ENCODE data around the gene CSTB.

The CSTB gene

DNA sequence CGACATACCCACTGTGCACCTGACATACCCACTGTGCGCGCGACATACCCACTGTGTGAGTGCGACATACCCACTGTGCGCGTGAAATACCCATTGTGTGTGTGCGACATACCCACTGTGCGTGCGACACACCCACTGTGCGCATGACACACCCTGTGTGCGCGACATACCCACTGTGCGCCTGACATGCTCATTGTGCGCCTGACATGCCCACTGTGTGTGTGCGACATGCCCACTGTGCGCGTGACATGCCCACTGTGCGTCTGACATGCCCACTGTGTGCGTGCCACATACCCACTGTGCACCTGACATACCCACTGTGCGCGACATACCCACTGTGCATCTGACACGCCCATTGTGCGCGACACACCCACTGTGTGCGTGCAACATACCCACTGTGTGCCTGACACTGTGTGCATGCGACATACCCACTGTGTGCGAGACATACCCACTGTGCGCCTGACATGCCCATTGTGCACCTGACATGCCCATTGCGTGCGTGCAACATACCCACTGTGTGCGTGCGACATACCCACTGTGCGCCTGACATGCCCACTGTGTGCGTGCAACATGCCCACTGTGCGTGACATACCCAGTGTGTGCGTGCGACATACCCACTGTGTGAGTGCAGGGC lies 10.8 kb upstream of the CSTB start:
- no peak for DNase-seq (ENCODE audit: low read depth)
- no peak overlapping the region for H3K4me3 ChIP-seq (ENCODE audit: low read depth, low read length)
- TF ChIP-seq, protein P1, sequence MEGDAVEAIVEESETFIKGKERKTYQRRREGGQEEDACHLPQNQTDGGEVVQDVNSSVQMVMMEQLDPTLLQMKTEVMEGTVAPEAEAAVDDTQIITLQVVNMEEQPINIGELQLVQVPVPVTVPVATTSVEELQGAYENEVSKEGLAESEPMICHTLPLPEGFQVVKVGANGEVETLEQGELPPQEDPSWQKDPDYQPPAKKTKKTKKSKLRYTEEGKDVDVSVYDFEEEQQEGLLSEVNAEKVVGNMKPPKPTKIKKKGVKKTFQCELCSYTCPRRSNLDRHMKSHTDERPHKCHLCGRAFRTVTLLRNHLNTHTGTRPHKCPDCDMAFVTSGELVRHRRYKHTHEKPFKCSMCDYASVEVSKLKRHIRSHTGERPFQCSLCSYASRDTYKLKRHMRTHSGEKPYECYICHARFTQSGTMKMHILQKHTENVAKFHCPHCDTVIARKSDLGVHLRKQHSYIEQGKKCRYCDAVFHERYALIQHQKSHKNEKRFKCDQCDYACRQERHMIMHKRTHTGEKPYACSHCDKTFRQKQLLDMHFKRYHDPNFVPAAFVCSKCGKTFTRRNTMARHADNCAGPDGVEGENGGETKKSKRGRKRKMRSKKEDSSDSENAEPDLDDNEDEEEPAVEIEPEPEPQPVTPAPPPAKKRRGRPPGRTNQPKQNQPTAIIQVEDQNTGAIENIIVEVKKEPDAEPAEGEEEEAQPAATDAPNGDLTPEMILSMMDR (IDR thresholded peaks at IDR 0.05; ENCODE audit: insufficient read depth, low read depth, low read length, missing control alignments): no peak

DNA sequence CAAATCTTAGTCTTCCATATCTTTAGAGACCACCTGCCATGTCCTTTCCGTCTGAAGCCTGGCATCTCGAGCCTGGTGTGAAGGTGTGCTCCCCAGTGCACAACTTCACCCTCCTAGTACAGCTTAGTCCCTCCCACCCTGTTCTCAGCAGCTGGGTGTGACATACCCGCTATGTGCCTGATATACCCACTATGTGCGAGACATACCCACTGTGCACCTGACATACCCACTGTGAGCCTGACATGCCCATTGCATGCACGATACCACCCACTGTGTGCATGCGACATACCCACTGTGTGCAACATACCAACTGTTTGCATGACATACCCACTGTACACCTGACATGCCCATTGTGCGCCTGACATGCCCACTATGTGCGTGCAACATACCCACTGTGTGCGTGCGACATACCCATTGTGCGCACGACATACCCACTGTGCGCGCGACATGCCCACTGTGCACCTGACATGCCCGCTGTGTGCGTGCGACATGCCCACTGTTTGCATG lies 10.2 kb upstream of the CSTB start:
- H3K4me3 ChIP-seq (ENCODE audit: low read depth, low read length): no peak overlapping the region
- TF ChIP-seq, protein P1 (IDR thresholded peaks at IDR 0.05; ENCODE audit: insufficient read depth, low read depth, low read length, missing control alignments): no peak

DNA sequence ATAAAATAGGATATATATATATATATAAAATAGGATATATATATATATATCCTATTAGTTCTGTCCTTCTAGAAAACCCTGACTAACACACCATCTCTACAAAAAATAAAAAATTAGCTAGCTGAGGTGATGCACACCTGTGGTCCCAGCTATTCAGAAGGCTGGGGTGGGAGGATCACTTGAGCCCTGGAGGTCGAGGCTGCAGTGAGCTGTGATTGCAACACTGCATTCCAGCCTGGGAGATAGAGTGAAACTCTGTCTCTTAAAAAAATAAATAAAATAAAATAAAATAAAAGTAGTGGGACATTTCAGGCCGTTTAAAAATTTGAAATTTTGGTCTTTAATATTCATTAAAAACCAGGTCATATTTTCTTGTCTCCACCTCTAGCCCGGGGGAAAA lies 9.0 kb upstream of the CSTB start:
- TF ChIP-seq, protein P1 (IDR thresholded peaks at IDR 0.05; ENCODE audit: insufficient read depth, low read depth, low read length, missing control alignments): no peak
- no peak for DNase-seq (ENCODE audit: low read depth)
- H3K4me3 ChIP-seq (ENCODE audit: low read depth, low read length): no peak overlapping the region

More for the DNA sequence above, 10.2 kb upstream of the CSTB start:
- DNase-seq (ENCODE audit: low read depth): no peak

DNA sequence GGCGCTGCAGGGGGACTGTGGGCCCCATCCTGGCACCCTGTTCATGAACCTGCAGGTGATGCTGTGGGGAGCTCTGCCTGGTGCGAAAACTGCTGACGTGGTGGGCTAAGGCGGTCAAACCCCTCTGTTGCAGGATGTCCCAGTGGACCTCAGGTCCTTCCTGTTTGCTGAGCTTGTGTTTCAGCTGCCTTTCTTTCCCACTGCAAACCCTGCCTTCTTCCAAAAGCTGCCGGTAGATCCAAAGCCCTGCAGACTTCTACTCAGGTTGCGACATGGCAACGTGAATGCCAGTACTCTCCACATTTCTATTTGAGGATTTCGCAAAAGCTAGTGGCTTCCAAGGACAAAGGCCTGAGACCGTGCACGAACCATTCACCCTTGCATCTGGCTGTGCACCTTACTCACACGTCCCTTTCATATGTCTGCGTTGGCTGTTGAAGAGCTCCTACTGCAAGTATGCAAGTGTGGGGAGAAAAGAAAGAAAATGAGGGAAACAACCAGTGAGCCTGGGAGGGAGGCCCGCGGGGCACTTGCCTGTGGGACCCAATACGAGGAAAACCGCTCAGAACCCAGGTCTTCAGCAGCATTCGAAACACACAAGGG lies 7.1 kb upstream of the CSTB start:
- DNase-seq (ENCODE audit: low read depth): no peak
- H3K4me3 ChIP-seq (ENCODE audit: low read depth, low read length): no peak overlapping the region
- TF ChIP-seq, protein P1 (IDR thresholded peaks at IDR 0.05; ENCODE audit: insufficient read depth, low read depth, low read length, missing control alignments): no peak

DNA sequence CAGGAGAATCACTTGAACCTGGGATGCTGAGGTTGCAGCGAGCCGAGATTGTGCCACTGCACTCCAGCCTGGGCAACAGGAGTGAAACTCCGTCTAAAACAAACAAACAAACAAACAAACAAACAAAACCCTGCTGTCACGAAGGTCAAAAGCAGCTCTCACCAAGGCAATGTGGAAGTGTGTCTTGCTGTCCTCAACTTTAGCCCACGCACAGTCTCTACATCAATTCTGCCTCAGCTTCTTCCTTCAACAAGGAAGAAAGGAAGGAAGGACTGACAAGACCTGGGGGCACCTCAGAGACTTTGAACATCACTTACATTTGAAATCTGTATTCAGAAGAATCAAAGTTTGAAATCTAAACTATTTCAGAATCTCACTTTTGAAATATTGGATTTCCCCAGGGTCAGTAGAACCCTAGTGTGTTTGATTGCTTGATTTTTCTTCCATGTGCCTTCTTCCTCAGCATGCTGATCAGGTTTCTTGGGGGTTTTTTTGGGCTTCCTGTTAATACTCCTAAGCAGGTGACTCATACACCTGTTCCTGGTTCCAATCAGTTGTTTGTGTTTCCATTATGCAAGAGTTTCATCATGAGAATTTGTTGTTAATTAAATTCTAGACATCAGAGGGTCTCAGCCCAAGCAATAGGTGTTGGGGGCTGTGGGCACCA lies 6.5 kb upstream of the CSTB start:
- DNase-seq (ENCODE audit: low read depth): no peak
- no peak overlapping the region for H3K4me3 ChIP-seq (ENCODE audit: low read depth, low read length)
- TF ChIP-seq, protein P1 (IDR thresholded peaks at IDR 0.05; ENCODE audit: insufficient read depth, low read depth, low read length, missing control alignments): no peak

DNA sequence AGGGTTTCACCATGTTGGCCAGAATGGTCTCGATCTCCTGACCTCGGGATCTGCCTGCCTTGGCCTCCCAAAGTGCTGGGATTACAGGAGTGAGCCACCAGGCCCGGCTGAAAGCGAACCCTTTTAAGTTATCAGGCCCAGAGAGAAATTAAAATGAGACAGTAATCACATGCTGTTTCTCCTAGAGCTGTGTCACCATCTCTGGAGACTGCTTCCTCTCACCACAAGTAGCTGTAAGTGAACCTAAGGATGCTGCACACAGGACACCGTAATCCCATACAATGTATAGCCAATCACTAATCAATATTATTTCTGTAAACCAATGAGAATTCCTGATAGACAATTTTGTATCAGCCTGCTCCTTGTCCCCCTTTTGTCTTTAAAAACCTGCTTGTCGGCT lies 5.7 kb upstream of the CSTB start:
- TF ChIP-seq, protein P1 (IDR thresholded peaks at IDR 0.05; ENCODE audit: insufficient read depth, low read depth, low read length, missing control alignments): no peak
- H3K4me3 ChIP-seq (ENCODE audit: low read depth, low read length): no peak overlapping the region
- no peak for DNase-seq (ENCODE audit: low read depth)
